IPS-18c (cell line): ENCODE measurements around the gene KIFC3.

Experiments used
- H3K4me3 ChIP-seq: 2 replicates; pipeline ENCODE4 v1.7.0; 2013; ENCODE audit warnings: low read depth, mild to moderate bottlenecking, low read length, moderate library complexity; ENCODE audit not compliant: insufficient read depth
- H3K9me3 ChIP-seq: one replicate; pipeline ENCODE4 v1.6.1; 2013; ENCODE audit warnings: mild to moderate bottlenecking, low read length, moderate library complexity; ENCODE audit not compliant: control insufficient read depth, insufficient read depth

Gene KIFC3

DNA sequence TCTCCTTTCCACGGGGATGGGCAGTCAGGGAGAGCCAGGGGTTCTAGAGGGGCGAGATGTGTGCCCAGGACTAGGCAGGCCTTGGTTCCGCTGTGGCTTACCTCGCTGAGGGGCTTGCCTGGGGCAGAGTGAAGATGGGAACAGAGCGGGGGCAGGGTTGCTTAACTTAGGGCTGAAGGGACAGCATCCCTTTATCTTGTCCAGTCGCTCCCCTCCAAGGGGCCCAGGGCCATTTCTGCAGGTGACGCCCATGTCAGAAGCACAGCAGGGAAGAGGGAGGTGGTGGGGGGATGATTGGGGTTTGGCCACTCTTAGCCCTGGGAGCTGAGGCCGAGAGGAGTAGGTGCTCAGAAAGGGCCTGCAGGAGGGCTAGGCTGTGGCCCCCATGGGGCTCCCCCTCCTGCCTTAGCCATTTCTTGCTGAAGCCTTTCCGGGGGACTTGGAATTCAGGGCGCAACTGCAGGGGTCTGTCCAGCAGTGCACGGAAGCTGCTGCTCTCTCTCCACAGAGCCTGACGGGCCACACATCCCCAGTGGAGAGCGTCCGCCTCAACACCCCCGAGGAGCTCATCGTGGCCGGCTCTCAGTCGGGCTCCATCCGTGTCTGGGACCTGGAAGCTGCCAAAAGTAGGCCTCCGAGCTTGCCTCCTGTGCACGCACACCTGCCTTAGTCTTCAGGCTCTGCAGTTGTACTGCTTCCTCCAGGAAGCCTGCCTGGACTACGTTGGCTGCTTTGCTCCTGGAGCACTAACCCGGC is 58.2 kb downstream of the KIFC3 start:
- Histone ChIP-seq H3K4me3 (no peak overlapping the region), H3K9me3 (no peaks in the 10 kb centered on the region)

DNA sequence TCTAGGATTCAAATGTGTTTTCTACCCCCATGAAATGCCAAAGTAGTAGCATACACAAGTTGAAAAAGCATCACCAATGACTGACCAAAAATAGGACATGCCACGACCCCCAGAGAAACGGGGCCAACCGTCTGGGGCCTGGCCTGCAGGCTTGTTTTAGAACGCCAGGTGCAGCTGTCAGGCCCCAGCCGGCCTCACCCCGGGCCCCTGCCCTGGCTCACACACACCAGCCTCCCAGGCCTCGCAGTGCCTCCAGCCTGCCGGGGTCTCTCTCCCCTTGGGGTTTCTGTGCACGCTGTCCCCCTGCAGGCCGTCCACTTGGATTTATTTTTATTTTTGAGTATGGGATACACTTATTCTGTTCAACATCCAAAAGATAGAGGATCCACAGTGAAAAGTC is 58.8 kb downstream of the KIFC3 start:
- H3K9me3 ChIP-seq: no peaks in the 10 kb centered on the region
- H3K4me3 ChIP-seq: no peak overlapping the region

DNA sequence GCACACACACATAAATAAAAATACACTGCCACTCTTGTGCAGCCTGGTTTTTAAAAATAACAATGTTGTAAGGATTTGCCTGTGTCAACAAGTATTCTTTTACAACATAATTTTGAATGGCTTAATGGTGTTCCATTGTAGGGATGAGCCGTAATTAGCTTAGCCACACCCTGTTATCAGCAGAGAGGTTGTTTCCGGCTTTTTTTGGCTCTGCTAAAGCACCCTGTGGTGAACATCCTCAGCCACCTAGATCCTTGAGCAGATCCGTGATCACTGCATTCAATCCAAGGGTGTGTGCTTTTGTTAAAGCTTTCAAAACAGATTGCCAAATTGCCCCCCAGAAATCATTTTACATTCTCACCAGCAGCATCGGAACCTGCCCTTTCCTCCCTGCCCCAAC is 59.7 kb downstream of the KIFC3 start:
- no peaks in the 10 kb centered on the region for H3K9me3 ChIP-seq
- no peak overlapping the region for H3K4me3 ChIP-seq

- Histone ChIP-seq H3K4me3 (no peak overlapping the region), H3K9me3 (no peaks in the 10 kb centered on the region)
These were observed 60.6 kb downstream of the KIFC3 start for GRCh38 chr16:57741660-57742191.

DNA sequence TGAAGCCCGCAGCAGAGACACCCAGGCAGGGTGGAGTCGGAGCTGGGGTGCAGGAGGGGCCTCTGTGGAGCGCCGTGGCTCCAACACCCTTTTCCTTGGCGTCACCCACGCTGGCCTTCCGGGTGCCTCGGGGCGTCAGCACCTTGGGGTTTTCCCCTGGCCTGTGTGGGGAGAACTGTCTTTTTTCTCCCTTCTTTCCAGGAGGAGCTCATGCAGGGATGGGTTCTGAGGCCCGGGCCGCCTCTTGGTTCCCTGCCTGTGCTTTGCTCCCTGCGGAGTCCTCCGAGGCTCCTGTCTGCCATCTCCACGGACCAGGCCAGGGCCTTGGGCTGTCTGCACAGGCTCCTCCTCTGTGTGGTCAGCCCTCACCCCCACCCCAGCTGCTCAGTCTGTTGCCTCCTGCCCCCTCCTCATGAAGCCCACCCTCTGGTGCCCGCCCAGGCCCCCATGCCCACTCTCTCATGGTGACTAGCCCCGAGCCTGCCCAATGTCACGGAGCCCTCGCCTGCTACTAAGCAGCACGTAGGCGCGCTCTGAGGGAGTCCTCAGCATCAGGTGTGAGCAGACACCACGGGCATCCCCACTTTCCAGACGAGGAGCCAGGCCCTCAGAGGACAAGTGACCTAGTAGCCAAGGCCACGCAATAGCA is 61.7 kb downstream of the KIFC3 start:
- H3K9me3 ChIP-seq: no peaks in the 10 kb centered on the region
- no peak overlapping the region for H3K4me3 ChIP-seq

- Histone ChIP-seq H3K9me3 (no peaks in the 10 kb centered on the region), H3K4me3 (no peak overlapping the region)
These were observed 62.4 kb downstream of the KIFC3 start for GRCh38 chr16:57739756-57740422.

DNA sequence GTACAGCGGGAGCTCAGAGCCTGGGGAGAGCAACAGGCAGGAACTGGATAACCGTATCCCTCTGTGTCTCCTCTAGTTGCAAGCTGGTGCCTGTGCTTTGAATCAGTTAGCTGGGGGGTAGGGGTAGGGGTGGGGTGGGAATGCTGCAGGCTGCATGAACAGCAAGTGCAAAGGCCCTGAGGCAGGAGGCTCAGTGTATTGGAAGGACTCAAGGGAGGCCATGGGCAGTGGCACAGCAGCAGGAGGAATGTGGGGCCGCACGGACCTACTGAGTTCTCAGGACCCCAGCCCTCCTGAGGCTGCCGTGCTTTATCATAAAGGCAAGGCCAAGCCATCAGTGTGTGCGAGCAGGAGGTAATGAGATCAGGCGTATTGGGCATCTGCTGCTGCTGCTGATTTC is 63.4 kb downstream of the KIFC3 start:
- Histone ChIP-seq H3K9me3 (no peaks in the 10 kb centered on the region), H3K4me3 (no peak overlapping the region)

- Histone ChIP-seq H3K9me3 (no peaks in the 10 kb centered on the region), H3K4me3 (peak overlapping the region; percentile 79)
These were observed 65.6 kb downstream of the KIFC3 start for GRCh38 chr16:57736419-57737351.

GRCh38 chr16:57735755-57736418 is 66.4 kb downstream of the KIFC3 start, which contains the start of gene KATNB1:
TSS of gene KATNB1 (plus strand) at chr16:57735770. CDS start at chr16:57737244, 1,474 bp downstream.
- Histone ChIP-seq H3K9me3 (no peaks in the 10 kb centered on the region), H3K4me3 (peak within 1 kb of the TSS; percentile 79)

DNA sequence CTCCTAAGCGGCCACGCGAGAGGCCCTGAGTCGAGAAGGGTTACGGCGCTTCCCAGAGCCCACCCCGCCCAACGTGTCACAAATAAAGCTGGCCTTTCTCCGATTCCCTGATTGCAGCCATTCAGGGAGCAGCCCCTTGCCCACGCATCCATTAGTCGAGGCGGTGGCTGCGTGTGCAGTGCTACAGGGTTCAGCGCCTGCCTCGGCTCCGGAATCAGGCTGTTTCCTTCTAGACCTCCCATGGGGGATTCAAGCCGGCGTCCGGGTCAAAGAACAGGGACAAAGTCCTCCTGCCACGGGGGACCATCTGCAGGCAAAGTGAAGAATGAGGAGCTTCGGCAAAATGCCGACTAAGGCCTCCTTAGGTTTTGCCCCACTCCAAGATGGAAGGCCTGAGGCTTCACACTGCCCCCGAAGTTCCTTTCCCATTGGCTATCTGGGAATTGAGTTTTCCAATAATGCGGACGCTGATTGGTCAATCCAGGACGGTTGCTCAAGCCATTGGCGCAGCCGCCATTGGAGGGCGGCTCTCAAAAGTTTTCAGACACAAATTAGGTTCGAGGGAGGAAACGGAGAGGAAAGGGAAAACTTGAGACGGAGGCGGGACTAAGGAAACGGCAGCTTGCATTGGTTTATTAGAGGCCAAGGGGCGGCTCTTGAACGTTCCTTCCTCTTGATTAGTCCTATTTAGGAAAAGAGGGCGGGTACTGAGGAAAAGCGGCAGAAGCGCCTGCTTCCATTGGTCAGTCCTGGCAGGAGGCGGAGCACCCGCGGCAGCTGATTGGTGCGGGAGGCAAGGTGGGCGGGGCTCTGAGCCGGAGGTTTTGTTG is 67.2 kb downstream of the KIFC3 start:
- Histone ChIP-seq H3K9me3 (no peaks in the 10 kb centered on the region), H3K4me3 (peak overlapping the region; percentile 79)

DNA sequence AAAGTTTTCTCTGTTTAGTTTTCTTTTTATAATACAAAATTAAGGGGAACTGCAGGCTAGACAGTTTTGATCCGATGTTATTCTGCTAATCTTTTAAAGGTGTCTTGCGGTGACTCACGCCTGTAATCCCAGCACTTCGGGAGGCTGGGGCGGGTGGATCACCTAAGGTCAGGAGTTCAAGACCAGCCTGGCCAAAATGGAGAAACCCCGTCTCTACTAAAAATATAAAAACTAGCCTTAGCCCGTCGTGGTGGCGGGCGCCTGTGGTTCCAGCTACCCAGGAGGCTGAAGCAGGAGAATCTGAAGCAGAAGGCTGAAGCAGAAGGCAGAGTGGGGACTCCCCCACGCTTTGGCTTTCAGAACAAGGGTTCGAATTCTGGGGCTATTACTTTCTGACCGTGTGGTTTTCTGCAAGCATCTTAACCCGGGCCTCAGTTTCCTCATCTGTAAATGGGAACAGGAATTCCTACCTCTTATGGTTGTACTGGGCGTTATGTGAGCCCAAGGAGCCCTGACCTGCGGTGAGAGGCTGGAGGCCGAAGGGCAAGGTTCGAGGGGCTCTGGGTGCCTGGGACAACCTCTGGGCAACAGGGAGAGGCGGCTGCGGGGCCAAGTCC is 67.9 kb downstream of the KIFC3 start:
- peak overlapping the region; percentile 70 for H3K4me3 ChIP-seq
- no peaks in the 10 kb centered on the region for H3K9me3 ChIP-seq

DNA sequence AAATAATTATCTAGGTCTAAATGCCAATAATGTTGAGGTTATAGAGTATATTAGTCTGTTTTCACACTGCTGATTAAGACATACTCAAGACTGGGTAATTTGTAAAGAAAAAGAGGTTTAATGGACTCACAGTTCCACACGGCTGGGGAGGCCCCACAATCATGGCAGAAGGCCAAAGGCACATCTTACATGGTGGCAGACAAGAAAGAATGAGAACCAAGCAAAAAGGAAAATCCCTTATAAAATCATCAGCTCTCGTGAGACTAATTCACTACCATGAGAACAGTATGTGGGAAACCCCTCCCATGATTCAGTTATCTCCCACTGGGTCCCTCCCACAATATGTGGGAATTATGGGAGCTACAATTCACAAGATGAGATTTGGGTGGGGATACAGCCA is 69.6 kb downstream of the KIFC3 start:
- no peak overlapping the region for H3K4me3 ChIP-seq
- H3K9me3 ChIP-seq: no peaks in the 10 kb centered on the region

DNA sequence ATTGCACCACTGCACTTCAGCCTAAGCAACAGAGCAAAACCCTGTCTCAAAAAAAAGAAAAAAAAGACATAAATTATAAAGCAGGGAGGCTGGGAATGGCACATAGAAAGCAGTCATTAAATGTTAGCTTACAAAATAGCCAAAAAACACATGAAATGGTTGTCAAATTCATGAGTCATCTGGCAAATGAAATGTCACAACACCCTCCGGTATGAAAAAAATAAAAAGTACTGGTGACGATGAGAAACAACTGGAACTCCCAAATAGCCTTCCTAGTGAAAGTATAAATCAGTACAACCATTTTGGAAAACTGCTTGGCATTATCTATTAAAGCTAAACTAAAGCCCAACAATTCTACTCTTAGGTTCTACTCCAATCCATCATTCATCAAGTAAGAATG is 70.3 kb downstream of the KIFC3 start:
- Histone ChIP-seq H3K4me3 (no peak overlapping the region), H3K9me3 (no peaks in the 10 kb centered on the region)

- Histone ChIP-seq H3K9me3 (no peaks in the 10 kb centered on the region), H3K4me3 (no peak overlapping the region)
These were observed 71.2 kb downstream of the KIFC3 start for GRCh38 chr16:57730771-57731730.
